GM21737 (cell line): Measurements from ENCODE around the gene MBNL1.
A peak's percentile ranks its signal among the peaks of the same experiment; 100 is the strongest.

Experiments used
- ATAC-seq: cut with Tn5 transposase; IDR thresholded peaks from one replicate; pipeline ENCODE4 v1.9.1; 2021; ENCODE audit warnings: mild to moderate bottlenecking, moderate library complexity; ENCODE audit not compliant: unreplicated experiment

The MBNL1 gene

GRCh38 chr3:152466784-152467183, 198.1 kb downstream of the MBNL1 start:
- no peak for ATAC-seq

- ATAC-seq, result no peak
These were observed 200.7 kb downstream of the MBNL1 start for GRCh38 chr3:152469248-152470025.

DNA sequence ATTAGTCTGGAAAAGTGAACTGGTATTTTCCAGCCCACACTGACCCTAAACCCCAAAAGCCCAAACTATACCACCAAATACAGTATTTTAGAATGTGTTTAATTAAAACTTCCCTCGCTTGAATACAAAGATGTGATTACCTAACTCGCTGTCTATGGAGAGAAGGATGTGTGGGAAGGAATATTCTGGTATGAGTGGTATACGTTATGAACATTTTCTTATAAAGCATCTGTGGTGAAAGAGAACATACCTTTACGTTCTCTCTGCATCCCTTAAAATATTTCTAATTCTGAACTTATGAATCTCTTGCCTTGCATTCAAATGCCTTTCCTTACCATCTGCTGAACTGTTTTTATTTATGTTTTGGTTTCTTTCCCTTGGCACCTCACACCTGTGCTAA, 201.4 kb downstream of the MBNL1 start:
- ATAC-seq, result no peak

DNA sequence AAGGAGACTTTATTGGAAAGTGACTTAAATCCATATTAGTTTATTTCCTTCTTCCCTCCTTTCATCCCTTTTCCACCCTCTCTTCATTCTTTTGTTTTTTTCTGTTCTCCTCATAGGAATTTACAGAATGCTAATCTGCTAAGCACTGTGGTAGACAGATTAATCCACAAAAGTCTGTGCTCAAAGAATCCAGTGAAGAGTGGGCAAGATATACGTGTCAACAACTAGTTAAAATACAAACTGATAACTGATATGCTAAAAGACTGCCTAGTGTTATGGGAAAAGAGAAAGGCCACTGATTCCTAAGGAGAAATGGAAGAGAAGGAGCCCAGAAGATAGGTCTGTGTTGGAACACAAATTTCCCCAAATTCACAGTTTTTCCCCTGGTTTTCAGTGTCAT, 202.2 kb downstream of the MBNL1 start:
- ATAC-seq, result no peak

GRCh38 chr3:152471814-152472671, 203.3 kb downstream of the MBNL1 start:
- peak; percentile 61 for ATAC-seq

- ATAC-seq, result no peak
These were observed 203.9 kb downstream of the MBNL1 start for GRCh38 chr3:152472672-152472954.

GRCh38 chr3:152474585-152474984, 205.9 kb downstream of the MBNL1 start:
- ATAC-seq, result no peak

DNA sequence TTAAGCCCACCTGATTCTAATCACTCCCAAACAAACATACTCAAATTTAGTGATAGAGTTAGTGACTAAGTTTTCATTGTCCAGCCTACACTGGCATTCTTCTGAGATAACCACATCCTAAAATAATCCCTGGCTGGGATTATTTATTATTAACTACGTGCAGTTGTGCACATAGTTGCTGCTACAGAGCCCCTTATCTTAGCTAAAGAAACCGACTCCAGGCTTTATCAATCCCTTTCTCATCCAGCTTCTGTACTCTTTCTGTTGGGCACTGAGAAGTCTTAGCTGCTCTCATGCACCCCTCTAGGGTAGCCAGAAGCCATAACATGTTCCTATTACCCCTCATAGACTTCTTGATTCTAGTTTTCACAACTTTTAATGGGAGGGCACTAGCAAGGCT, 208.7 kb downstream of the MBNL1 start:
- no peak for ATAC-seq

DNA sequence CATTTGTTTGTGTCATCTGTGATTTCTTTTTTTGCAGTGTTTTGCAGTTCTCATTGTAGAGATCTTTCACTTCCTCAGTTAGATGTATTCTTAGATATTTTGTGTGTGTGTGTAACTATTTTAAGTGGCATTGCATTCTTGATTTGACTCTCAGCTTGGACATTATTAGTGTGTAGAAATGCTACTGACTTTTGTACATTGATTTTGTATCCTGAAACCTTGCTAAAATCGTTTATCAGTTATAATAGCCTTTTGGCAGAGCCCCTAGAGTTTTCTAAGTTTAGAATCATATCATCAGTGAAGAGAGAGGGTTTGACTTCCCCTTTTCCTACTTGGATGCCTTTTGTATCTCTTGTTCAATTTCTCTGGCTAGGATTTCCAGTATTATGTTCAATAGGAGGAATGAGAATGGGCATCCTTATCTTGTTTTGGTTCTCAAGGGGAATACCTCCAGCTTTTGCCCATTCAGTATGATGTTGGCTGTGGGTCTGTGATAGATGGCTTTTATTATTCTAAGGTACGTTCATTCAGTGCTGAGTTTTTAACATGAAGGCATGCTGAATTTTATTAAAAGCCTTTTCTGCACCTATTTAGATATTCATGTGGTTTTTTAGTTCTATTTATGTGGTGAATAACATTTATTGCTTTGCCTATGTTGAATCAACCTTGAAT, 211.7 kb downstream of the MBNL1 start:
- peak; percentile 67 for ATAC-seq

DNA sequence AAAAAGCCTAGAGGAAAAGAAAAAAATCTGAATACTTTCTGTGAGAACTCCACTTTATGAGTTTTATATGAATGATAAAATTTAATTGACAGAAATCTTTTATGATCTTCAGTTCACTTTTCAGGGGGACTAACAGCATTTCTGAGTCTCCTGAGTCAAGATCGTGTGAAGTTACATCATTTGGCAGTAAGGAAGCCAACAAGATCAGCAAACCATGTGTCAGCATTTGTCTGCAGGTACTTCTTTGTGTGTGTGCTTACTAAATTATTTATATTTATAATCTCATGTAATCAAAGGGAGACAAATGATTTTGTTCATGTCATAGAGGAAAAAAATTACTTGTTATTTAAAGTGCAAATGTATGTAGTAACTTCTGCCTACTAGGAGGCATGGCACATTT, 217.6 kb downstream of the MBNL1 start:
- no peak for ATAC-seq

DNA sequence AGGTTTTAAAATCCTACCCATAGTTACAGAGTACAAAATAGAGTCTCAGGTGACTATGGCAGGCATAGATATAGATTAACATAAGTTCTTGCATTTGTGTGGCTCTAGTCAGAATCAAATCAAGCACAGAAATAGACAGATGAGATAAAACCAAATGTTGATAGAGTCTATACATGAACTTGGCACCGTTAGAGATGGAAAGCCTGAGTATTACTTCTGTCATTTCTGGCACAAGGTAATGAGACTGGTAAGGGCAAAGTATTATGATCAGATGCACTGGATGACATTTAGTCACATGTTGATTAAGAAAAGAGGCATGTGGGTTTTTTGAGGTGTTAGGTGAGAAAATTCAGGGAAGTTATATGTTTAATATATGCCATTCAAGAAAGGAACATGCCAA, 219.7 kb downstream of the MBNL1 start:
- ATAC-seq, result no peak

DNA sequence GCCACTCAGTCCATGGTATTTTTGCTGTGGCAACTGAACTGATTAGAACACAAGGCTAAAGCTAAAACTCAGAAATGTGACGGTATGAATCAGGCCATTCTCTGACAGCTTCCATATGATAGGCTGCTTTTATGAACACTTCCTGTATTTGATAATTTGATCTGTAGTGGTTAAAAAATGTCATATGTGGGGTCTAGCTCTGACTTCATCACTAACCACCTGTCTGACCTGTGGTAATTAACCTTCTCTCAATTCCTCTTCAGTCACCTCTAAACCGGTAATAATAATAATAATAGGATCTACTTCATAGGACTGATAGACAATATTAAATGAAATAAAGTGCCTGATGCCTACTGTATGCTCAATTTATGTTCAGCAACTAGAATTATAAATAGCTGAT, 223.2 kb downstream of the MBNL1 start:
- no peak for ATAC-seq

- ATAC-seq, result no peak
These were observed 227.6 kb downstream of the MBNL1 start for GRCh38 chr3:152496286-152496685.

- ATAC-seq, result peak; percentile 57
These were observed 228.0 kb downstream of the MBNL1 start for GRCh38 chr3:152496716-152497115.

DNA sequence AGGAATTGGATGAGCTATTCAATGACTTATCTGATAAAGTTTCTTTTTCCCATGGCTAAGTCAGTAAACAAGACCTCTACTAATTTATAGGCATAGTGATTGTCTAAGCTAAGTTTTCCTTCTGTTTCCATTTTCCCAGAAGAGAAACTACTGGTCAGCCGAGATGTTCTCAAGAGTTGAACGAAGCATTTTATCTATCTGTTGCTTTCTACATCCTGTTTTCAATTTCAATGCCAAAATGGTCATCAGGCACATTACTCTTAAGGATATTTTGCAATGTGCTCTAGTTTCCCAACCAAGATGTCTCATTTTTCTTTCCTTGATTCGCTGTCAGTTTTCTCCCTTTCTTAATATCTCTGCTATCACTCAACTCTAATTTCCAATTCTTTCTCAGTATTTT, 228.7 kb downstream of the MBNL1 start:
- no peak for ATAC-seq

GRCh38 chr3:152497890-152498289, 229.2 kb downstream of the MBNL1 start:
- no peak for ATAC-seq

DNA sequence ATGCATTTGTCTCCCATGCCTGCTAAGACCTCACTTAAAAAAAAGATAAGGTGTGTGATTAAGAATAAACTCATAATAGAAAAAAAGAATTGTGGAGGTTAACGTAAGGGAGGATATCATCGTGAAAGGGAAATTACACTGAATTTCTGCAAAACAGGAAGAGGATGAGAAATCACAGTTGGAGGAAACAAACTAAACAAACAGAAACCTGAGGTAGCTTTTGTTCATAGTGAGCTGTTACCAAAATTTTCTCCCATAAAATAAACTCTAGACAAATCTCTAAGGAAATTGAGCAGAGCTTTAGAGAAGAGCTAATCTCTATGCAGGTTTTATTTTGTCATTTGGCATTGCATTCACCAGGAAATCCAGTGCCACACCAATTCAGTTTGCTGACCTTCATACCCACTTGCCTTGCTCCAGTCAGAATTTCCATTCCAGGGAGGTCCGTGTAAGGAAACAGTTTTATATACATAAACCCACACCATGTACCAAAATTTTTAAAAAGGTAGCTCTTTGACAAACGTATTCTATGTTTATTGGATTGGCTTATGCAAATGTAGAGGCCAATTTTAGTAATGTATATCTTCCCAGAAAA, 231.2 kb downstream of the MBNL1 start:
- no peak for ATAC-seq

DNA sequence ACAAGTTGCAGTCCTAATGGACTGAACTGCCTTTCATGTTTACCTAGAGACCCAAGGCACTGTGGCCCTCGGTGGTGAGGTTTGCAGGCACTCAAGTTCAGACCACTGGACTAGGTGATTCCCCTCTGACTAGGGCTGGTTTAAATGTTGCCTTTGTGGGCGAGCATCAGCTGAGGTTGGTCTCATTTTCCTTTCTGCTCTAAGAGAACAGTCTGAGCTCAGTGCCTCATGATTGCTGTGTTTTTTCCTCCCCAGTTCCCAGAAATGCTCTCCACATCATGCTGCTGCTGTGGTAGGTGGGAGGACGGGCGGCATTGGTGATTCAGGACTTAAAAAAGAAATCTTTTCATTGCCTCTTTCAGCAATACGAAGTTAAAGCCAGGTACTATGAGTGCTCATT, 237.2 kb downstream of the MBNL1 start:
- peak; percentile 87 for ATAC-seq

DNA sequence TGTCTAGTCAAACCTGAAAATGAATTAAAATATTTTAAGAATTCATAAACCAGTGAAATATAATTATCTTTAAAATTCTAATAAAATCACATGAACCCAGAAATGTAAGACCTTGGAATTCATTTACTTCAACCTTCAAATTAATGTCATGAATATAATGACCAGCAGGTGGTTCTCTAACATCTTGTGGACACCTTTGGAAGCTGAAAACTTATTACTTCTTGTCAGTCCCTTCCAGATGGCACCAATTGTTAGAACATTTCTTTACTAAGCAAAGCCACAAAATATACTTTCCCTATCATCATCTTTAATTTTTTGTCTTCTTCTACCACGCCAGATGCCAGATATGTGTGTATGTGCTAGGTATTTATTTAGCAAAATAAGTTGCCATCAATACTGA, 240.0 kb downstream of the MBNL1 start:
- ATAC-seq, result no peak

DNA sequence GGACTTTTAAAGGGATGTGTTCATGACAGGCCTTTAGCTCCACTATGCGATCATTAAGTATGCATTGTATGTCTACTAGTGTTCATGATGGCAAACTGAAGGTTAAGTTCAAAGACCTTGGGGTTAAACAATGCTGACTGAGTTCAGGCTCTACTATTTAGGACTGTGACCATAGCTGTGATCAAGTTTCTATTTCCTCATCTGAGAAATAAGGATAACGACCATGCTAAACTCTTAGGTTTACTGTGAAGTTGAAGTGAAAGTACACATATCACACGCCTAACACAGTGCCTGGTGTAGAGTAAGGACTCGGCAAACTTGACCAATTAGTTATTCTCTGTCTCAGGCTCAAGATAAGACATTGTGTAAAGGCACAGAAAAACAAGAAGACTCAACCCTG, 243.2 kb downstream of the MBNL1 start:
- ATAC-seq, result peak; percentile 59

DNA sequence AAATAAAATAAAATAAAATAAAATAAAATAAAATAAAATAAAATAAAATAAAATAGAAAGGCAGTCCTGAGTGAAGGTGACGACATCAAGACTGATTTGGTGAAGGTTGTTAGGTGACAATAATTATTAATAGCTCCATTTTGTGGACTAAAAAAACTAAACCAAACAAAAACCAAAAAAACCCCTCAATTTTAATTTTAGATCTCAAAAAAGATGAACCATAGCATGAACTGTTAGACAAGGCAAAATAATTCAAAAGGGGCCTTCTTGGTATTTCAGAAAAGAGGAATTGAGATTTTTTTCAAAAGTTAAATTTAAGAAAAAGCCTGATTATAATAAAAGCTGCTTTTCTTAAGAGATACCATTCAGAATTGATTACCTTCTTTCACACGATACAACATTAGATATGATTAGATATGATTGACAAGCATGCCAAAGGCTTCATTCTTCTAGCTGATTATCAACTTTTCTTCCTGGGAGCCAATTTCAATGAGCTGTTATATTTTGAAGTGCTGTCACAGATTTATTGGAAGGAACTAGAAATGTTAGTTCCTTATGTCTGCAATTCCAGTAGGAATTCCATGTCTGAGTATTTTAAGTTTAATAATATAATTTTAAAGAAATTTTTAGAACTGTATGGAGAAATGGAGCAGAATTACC, 244.7 kb downstream of the MBNL1 start:
- ATAC-seq, result no peak
